KOPT-K1 (cell line): ENCODE measurements around the gene ACY1.

Source experiments
- H3K27ac ChIP-seq: fragments of 200-600 bp; sonication (generic); 2 replicates; pipeline ENCODE4 v1.5.1; 2016; ENCODE audit warnings: antibody characterized with exemption, mild to moderate bottlenecking, low read depth, low read length; ENCODE audit not compliant: poor library complexity, severe bottlenecking
- H3K36me3 ChIP-seq: fragments of 200-600 bp; sonication (generic); 2 replicates; pipeline ENCODE4 v1.5.1; 2017; ENCODE audit warnings: antibody characterized with exemption, mild to moderate bottlenecking, low read length, moderate library complexity; ENCODE audit not compliant: insufficient read depth
- H3K9me3 ChIP-seq: fragments of 200-600 bp; sonication (generic); 2 replicates; pipeline ENCODE4 v1.5.1; 2017; ENCODE audit warnings: antibody characterized with exemption, low read length, mild to moderate bottlenecking; ENCODE audit not compliant: insufficient read depth, poor library complexity, severe bottlenecking

The ACY1 gene

DNA sequence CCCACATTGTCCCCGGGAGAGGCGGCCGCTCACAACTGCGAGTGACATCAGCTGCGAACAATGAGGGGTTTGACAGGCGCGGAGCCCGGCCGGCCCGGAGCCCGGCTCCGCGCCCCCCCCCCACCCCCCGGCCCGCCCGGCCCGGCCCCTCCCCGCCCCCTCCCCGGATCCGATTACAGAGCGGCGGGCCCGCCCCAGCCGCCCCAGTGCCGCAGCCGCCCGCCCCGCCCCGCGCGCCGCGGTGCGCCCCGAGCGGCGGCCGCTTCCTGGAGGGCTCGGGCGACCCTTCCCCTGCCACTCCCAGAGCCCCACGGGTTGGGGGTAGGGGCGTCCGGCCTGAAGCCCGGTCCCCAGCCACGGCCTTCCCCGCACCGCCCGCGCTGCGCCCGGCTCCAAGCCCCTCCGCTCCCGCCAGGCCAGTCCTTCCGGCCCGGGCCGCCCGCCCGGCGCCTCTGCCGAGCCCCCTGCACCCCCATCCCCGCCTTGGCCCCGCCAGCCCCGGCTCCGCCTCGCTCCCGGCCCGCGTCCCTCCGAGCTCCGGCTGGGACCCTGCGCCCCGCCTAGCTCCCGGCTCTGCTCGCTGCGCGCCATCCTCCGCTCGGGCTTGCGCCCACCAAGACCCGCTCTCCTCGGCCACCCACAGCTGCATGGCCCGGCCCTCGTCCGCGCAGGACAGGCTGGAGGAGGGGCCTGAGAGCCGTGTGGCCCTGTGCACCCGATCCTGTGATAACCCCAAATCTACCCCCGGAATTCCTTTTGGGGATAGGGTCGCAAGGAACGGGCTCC lies 15.8 kb upstream of the ACY1 start, which contains the start of gene PCBP4:
PCBP4 (minus strand) TSS at position 71 of the 786 bp plus-strand sequence. CDS start 6,214 bp downstream, outside the sequence.
- Histone ChIP-seq H3K9me3 (no peaks in the 10 kb centered on the region), H3K27ac (peak within 1 kb of the TSS; percentile 43)

DNA sequence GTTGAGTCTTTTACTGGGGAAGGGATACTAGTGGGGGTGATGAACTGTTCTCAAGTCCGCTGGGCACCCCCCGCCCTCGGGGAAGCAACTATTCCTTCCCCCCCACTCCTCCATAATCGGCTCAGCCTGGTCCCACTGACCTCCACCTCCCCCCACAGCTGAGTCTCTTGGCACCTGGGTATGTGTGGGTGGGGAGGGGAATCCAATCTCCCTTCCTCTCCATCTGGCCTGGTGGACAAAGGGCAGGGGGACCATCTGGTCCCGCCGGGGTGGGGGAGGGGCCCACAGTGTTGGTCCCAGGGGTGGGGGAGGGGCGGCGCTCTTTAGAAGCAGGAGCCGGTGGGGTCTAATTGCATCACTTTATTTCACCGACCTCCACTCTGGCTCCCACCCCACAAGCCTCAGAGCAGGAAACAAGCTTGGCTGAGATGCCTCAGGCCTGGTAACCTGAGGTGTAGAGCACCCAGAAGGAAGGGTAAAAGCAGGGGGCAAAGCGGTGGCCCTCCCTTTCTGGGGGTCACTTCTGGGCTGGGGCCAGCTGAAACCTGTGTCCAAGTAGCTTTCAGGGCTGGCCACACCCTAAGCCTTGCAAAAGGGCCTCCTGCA lies 15.1 kb upstream of the ACY1 start:
- Histone ChIP-seq H3K9me3 (no peaks in the 10 kb centered on the region), H3K36me3 (no peaks in the 10 kb centered on the region), H3K27ac (no peak overlapping the region)

More for the DNA sequence above, 15.8 kb upstream of the ACY1 start, which contains the start of gene PCBP4:
- no peaks in the 10 kb centered on the region for H3K36me3 ChIP-seq

- Histone ChIP-seq H3K36me3 (no peaks in the 10 kb centered on the region), H3K9me3 (no peaks in the 10 kb centered on the region), H3K27ac (no peak overlapping the region)
Observed at GRCh38 chr3:51968883-51969678, 14.3 kb upstream of the ACY1 start.

- H3K36me3 ChIP-seq: no peaks in the 10 kb centered on the region
- H3K27ac ChIP-seq: no peak overlapping the region
- no peaks in the 10 kb centered on the region for H3K9me3 ChIP-seq
Observed at GRCh38 chr3:51969841-51970240, 13.5 kb upstream of the ACY1 start.

DNA sequence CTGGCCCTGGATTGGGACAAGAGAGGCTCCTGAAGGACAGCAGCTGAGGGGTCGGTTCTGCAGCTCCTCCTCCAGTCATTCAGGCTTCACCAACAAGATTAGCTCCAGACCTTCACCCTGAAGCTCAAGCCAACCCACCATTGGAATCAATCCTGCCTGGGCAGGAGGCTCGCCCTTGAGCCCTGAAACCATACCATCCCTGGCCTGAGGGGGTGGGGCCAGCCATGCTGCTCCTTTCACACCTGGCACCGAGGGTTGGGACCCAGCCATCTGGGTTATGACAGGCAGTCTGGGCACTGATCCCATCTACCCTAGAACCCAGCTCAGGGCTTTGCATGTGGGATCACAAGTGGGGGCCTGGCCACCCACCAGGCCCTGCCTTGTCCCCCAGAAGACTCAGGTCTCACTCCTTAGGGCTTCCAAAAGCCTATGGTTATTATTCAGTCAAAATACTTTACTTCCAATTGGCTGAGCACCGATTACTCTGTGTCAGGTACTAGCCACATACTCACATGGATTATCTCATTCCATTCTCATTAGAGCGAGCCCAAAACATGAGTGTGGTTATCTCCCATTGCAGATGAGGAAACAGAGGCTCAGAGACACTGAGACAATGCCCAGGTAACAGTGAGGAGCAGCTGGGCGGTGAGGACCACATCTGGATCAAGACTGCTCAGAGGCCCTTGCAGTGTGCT lies 12.6 kb upstream of the ACY1 start:
- Histone ChIP-seq H3K36me3 (no peaks in the 10 kb centered on the region), H3K9me3 (no peaks in the 10 kb centered on the region), H3K27ac (no peak overlapping the region)

- no peaks in the 10 kb centered on the region for H3K36me3 ChIP-seq
- H3K27ac ChIP-seq: no peak overlapping the region
- H3K9me3 ChIP-seq: no peaks in the 10 kb centered on the region
Observed at GRCh38 chr3:51971350-51971749, 12.0 kb upstream of the ACY1 start.

GRCh38 chr3:51974277-51974962 lies 8.9 kb upstream of the ACY1 start:
- no peaks in the 10 kb centered on the region for H3K36me3 ChIP-seq

DNA sequence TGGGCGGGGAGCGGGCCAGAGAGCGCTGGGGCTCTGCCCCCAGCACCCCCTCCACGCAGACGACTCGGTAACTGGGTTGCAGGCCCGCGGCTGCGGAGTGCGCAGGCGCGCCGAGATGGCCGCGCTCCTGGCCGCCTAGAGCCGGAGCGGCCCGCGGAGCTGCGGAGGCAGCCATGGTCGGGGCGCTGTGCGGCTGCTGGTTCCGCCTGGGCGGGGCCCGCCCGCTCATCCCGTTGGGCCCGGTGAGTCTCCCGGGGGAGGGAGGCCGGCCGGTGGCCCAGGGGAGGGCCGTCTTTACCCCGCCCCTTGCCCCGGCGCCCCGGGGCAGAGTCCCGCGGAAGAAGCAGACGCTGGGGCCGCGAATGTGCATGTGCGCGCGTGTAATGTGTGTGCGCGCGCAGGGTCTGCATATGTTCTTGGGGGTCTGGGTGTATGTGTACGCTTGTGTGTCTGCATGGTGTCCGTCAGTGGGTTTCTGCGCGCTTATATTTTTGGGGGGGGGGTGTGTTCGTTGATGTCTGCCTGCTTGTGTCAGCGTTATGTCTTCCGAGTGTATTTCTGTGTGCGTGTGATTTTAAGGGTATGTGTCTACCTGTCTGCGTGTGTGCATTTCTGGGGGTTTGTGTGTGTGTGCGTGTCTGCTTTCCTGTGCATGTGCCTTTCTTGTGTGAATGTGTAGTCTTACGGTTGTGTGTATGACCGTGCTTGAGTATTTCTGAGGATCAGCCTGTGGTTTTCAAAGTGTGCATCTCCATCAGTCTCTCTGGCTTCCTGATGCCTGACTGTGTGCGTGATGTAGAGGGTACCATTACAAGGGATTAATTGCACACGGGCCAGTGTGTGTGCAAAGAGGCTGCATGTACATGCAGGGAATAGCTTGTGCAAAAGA lies 8.1 kb upstream of the ACY1 start, which contains the start of gene ABHD14A:
ABHD14A (plus strand) TSS at position 102 of the 889 bp plus-strand sequence; CDS start at position 174, 72 bp downstream.
- no peaks in the 10 kb centered on the region for H3K36me3 ChIP-seq
- peak within 1 kb of the TSS; percentile 76 for H3K27ac ChIP-seq
- H3K9me3 ChIP-seq: no peaks in the 10 kb centered on the region

More at GRCh38 chr3:51974277-51974962, 8.9 kb upstream of the ACY1 start:
- H3K27ac ChIP-seq: peak overlapping the region; percentile 76
- H3K9me3 ChIP-seq: no peaks in the 10 kb centered on the region

GRCh38 chr3:51975852-51976549 lies 7.3 kb upstream of the ACY1 start:
- Histone ChIP-seq H3K36me3 (no peaks in the 10 kb centered on the region), H3K9me3 (no peaks in the 10 kb centered on the region), H3K27ac (no peak overlapping the region)

- Histone ChIP-seq H3K27ac (no peak overlapping the region), H3K36me3 (no peaks in the 10 kb centered on the region), H3K9me3 (no peaks in the 10 kb centered on the region)
Observed at GRCh38 chr3:51977446-51978142, 5.7 kb upstream of the ACY1 start.

GRCh38 chr3:51978143-51978502 lies 5.2 kb upstream of the ACY1 start:
- H3K36me3 ChIP-seq: no peaks in the 10 kb centered on the region
- H3K27ac ChIP-seq: no peak overlapping the region

GRCh38 chr3:51980253-51980652 lies 3.1 kb upstream of the ACY1 start:
- H3K27ac ChIP-seq: no peak overlapping the region
- no peaks in the 10 kb centered on the region for H3K9me3 ChIP-seq
- H3K36me3 ChIP-seq: no peaks in the 10 kb centered on the region

More at GRCh38 chr3:51978143-51978502, 5.2 kb upstream of the ACY1 start:
- no peaks in the 10 kb centered on the region for H3K9me3 ChIP-seq
